HEK293 (cell line): ENCODE data around the gene BMERB1.

ENCODE experiments used
- HOXA7 ChIP-seq: sonication (generic); formaldehyde crosslinking; IDR thresholded peaks from 2 replicates; pipeline ENCODE4 v1.8.1; 2022; ENCODE audit warnings: missing genetic modification reagents, borderline replicate concordance
- KLF1 ChIP-seq: fragments of 450-650 bp; formaldehyde crosslinking; IDR thresholded peaks from 2 replicates; pipeline ENCODE4 v1.5.1; 2016; ENCODE audit warnings: missing biosample characterization, missing genetic modification characterization
- MYNN ChIP-seq: fragments of 450-650 bp; formaldehyde crosslinking; IDR thresholded peaks from 2 replicates; pipeline ENCODE4 v1.5.1; 2016; ENCODE audit warnings: missing biosample characterization, missing genetic modification characterization, borderline replicate concordance
- TRIM28 ChIP-seq: IDR thresholded peaks from 2 replicates; pipeline ENCODE4 v1.6.1; 2011; ENCODE audit warnings: low read length, control low read depth, borderline replicate concordance
- ZNF324 ChIP-seq: fragments of 450-650 bp; formaldehyde crosslinking; IDR thresholded peaks from 2 replicates; pipeline ENCODE4 v1.5.1; 2016; ENCODE audit warnings: missing biosample characterization, missing genetic modification characterization
- ZNF549 ChIP-seq: fragments of 450-650 bp; IDR thresholded peaks from 2 replicates; pipeline ENCODE4 v1.5.1; 2018; ENCODE audit warnings: missing biosample characterization, missing genetic modification characterization, mild to moderate bottlenecking, inconsistent platforms, moderate library complexity
- ZNF654 ChIP-seq: fragments of 450-650 bp; formaldehyde crosslinking; IDR thresholded peaks from 2 replicates; pipeline ENCODE4 v1.5.1; 2016; ENCODE audit warnings: low read depth, missing biosample characterization, missing genetic modification characterization
- ZNF777 ChIP-seq: fragments of 450-650 bp; formaldehyde crosslinking; IDR thresholded peaks from 2 replicates; pipeline ENCODE4 v1.5.1; 2017; ENCODE audit warnings: missing biosample characterization, missing genetic modification characterization, borderline replicate concordance
- TF ChIP-seq, protein P1 (sequence below): fragments of 450-650 bp; formaldehyde crosslinking; IDR thresholded peaks from 2 replicates; pipeline ENCODE4 v1.5.1; 2016; ENCODE audit warnings: missing biosample characterization, missing genetic modification characterization
- TF ChIP-seq, protein P2 (sequence below): fragments of 450-650 bp; formaldehyde crosslinking; IDR thresholded peaks from 2 replicates; pipeline ENCODE4 v1.5.1; 2016; ENCODE audit warnings: missing biosample characterization, missing genetic modification characterization
- TF ChIP-seq, protein P3 (sequence below): fragments of 450-650 bp; formaldehyde crosslinking; IDR thresholded peaks from 2 replicates; pipeline ENCODE4 v1.5.1; 2016; ENCODE audit warnings: missing biosample characterization, missing genetic modification characterization

DNA sequence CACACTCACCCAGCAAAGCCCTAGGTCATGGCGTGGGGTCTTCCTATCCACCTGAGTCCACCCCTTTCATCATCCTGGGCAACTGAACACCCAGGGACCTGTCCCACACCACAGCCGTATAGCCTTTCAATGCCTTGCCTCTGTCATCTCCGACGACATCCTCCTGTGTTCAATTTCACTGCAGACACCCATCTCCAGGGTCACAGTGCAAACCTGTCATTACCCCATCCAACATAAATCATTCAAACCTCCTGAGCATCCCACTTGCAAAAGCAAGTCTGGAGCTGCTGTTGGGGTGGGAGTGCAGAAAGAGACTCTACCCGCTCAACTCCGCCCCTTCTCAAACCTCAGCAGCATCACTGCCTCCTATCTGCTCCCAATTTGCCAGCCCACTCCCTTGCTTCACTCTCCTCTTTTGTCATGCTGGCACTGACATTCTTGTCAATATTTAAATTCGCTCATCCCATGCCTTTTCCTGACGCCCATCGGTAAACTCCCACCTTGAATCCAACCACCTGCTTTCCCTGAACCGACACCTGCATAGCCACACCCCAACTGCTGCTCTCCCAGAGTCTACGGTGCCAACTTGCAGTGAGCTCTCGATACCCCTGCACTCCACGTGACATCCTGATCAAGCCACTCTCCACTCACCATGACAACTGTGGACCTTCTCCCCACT, 171.6 kb downstream of the BMERB1 start:
- TF ChIP-seq KLF1, result no peak
- TF ChIP-seq, protein P1, sequence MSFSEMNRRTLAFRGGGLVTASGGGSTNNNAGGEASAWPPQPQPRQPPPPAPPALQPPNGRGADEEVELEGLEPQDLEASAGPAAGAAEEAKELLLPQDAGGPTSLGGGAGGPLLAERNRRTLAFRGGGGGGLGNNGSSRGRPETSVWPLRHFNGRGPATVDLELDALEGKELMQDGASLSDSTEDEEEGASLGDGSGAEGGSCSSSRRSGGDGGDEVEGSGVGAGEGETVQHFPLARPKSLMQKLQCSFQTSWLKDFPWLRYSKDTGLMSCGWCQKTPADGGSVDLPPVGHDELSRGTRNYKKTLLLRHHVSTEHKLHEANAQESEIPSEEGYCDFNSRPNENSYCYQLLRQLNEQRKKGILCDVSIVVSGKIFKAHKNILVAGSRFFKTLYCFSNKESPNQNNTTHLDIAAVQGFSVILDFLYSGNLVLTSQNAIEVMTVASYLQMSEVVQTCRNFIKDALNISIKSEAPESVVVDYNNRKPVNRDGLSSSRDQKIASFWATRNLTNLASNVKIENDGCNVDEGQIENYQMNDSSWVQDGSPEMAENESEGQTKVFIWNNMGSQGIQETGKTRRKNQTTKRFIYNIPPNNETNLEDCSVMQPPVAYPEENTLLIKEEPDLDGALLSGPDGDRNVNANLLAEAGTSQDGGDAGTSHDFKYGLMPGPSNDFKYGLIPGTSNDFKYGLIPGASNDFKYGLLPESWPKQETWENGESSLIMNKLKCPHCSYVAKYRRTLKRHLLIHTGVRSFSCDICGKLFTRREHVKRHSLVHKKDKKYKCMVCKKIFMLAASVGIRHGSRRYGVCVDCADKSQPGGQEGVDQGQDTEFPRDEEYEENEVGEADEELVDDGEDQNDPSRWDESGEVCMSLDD (tag by site-specific recombination), result no peak
- TF ChIP-seq ZNF324 (tag by site-specific recombination), result no peak
- no peak for TF ChIP-seq HOXA7 (CRISPR knock-in tag)
- TF ChIP-seq ZNF549 (tag by site-specific recombination), result no peak
- no peak for TF ChIP-seq TRIM28
- no peak for TF ChIP-seq ZNF777
- TF ChIP-seq ZNF654, result no peak
- TF ChIP-seq MYNN (tag by site-specific recombination), result no peak
- TF ChIP-seq, protein P2, sequence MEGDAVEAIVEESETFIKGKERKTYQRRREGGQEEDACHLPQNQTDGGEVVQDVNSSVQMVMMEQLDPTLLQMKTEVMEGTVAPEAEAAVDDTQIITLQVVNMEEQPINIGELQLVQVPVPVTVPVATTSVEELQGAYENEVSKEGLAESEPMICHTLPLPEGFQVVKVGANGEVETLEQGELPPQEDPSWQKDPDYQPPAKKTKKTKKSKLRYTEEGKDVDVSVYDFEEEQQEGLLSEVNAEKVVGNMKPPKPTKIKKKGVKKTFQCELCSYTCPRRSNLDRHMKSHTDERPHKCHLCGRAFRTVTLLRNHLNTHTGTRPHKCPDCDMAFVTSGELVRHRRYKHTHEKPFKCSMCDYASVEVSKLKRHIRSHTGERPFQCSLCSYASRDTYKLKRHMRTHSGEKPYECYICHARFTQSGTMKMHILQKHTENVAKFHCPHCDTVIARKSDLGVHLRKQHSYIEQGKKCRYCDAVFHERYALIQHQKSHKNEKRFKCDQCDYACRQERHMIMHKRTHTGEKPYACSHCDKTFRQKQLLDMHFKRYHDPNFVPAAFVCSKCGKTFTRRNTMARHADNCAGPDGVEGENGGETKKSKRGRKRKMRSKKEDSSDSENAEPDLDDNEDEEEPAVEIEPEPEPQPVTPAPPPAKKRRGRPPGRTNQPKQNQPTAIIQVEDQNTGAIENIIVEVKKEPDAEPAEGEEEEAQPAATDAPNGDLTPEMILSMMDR (tag by site-specific recombination), result no peak
- TF ChIP-seq, protein P3, sequence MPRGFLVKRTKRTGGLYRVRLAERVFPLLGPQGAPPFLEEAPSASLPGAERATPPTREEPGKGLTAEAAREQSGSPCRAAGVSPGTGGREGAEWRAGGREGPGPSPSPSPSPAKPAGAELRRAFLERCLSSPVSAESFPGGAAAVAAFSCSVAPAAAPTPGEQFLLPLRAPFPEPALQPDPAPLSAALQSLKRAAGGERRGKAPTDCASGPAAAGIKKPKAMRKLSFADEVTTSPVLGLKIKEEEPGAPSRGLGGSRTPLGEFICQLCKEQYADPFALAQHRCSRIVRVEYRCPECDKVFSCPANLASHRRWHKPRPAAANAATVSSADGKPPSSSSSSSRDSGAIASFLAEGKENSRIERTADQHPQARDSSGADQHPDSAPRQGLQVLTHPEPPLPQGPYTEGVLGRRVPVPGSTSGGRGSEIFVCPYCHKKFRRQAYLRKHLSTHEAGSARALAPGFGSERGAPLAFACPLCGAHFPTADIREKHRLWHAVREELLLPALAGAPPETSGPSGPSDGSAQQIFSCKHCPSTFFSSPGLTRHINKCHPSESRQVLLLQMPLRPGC (tag by site-specific recombination), result no peak
